Activated T-cell treated with anti-CD3 and anti-CD28 coated beads for 4 hours (primary cell): ENCODE data around the gene ZNF320.
"Not testable (repeated sequence)": the region's sequence is repeated elsewhere in the genome, so short reads cannot be mapped to it uniquely, and the experiment has no call there.

Experiments used
- DNase-seq: peaks from one replicate; pipeline ENCODE4 v3.0.0-alpha.2; 2020

The ZNF320 gene

GRCh38 chr19:52897138-52897935, at the start of gene ZNF320:
Gene ZNF320, minus strand, starts transcription at chr19:52897635. Its CDS starts 7,380 bp downstream, at chr19:52890255.
- DNase-seq = peak; percentile 90

GRCh38 chr19:52946322-52947310, 49.2 kb upstream of the ZNF320 start:
- no peak for DNase-seq

DNA sequence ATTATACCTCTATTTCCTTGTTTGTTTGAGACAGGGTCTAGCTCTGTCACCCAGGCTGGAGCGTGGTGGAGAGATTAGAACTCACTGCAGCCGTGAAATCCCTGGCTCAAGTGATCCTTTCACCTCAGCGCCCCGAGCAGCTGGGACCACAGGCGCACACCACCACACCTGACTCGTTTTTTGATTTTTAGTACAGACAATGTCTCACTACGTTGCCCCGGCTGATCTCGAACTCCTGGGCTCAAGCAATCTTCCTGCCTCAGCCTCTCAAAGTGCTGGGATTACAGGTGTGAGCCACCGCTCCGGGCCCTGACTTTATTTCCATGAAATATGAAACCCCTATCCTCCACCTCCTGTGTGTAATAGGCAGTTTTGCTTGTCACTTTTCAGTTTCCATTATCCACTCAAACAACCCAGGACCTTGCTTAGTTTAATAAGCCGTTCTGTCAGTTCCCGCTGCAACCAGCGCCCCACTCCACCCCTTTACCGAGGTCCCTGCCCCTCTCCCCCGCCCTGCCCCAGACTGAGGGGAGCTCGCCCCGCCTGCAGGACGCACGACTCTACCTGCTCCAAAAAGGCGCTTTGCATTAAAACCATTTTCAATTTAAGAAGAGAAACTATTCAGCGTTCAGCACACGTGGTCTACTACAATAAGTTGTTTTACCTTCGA, 48.4 kb upstream of the ZNF320 start:
- no peak for DNase-seq

DNA sequence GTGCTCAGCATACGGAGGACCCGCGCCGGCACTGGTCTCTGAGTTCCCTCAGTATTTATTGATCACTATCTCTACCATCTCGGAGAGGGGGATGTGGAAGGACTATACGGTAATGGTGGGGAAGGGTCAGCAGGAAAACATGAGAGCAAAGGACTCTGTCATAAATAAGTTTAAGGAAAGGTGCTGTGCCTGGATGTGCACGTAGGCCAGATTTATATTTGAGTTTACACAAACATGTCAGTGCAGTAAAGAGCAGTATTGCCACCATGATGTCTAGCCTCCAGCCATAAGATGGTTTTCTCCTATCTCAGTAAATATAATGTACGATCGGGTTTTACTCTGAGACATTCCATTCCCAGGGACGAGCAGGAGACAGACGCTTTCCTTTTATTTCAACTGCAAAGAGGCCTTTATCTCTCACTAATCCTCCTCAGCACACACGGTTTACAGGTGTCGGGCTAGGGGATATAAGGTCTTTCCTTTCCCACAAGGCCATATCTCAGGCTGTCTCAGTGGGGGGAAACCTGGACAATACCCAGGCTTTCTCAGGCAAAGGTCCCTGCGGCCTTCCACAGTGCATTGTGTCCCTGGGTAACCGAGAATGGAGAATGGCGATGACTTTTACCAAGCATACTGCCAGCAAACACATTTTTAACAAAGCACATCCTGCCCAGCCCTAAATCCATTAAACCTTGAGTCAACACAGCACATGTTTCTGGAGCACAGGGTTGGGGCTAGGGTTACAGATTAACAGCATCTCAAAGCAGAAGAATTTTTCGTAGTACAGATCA, 47.5 kb upstream of the ZNF320 start:
- not testable (repeated sequence) for DNase-seq

DNA sequence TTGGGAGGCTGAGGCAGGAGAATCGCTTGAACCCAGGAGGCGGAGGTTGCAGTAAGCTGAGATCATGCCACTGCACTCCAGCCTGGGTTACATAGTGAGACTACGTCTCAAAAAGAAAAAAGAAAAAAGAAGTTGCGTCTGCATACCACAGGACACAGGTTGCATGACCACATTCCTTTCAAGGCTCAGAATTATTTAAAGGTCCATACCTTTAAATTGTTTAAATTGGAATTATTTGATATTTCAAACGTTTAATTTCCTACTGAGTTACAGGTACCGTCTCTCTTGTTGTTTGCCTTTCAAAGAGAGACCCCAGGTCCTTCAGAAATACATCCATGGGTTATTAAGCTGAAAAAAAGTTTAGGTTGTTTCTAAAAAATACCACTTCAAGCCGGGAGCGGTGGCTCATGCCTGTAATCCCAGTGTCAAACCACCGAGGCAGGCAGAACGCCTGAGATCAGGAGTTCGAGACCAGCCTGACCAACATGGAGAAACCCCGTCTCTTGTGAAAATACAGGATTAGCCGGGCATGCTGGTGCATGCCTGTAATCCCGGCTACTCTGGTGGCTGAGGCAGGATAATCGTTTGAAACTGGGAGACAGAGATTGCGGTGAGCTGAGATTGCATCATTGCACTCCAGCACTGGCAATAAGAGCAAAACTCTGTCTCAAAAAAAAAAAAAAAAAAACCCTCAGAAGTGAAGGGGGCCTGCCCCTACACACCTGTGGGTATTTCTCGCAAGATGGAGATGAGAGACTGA, 46.6 kb upstream of the ZNF320 start:
- no peak for DNase-seq

- DNase-seq = no peak
Observed at GRCh38 chr19:52943134-52943883, 45.9 kb upstream of the ZNF320 start.

- peak; percentile 95 for DNase-seq
Observed at GRCh38 chr19:52942386-52943133, 45.1 kb upstream of the ZNF320 start.

DNA sequence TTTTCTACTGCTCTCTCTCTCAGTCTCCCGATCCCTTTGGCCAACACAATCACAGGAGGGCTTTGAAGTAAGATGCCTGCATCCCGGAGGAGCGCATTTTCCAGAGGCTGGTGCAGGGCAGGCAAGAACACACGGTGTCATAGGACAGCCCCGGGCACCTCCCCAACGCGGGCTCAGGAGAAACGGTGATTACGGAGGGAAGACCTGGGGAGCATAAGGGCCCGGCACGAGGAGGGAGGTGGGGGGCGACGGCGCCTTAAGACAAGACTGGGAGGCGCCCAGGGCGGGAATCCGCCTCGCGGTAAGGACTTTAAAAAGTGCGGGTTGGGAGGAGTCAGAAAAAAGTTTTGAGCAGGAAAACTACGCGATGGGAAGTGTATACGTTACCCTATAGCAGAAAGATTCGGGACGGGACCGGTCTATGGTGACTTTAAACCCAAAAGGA, 44.5 kb upstream of the ZNF320 start:
- no peak for DNase-seq

DNA sequence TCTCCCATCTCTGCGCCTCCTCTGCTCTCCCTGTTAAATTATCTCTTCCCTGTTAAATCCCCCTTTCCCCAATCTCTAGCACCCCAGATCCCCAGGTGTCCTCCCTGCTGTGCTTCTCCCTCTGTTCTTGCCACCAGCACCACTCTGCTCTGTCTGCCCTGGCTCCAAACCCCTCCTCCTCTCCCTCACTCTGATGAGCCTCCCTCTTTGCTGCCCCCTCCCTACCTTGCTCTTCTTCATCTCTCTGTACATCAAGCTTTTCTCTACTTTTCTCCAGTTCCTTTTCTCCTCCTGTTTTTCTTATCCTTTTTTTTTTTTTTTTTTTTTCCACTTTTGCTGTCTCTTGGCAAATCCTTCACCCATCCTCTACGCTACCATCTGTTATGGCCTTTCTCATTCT, 44.1 kb upstream of the ZNF320 start:
- not testable (repeated sequence) for DNase-seq

DNA sequence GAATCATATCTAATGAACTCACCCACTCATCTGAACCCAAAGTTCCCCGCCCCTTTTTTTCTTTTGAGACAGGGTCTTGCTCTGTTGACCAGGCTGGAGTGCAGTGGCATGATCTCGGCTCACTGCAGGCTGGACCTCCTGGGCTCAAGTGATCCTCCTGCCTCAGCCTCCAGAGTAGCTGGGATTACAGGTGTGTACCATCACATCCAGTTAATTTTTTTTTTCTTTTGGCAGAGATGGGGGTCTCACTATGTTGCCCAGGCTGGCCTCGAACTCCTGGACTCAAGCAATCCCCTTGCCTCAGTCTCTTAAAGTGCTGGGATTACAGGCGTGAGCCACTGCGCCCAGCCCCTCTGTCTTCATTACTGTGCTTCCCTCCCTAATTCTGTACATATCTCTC, 43.5 kb upstream of the ZNF320 start:
- not testable (repeated sequence) for DNase-seq

GRCh38 chr19:52938761-52939160, 41.3 kb upstream of the ZNF320 start:
- no peak for DNase-seq

- DNase-seq = no peak
Observed at GRCh38 chr19:52936954-52937325, 39.5 kb upstream of the ZNF320 start.

- DNase-seq = no peak
Observed at GRCh38 chr19:52936151-52936953, 38.9 kb upstream of the ZNF320 start.

- no peak for DNase-seq
Observed at GRCh38 chr19:52935434-52935833, 38.0 kb upstream of the ZNF320 start.

DNA sequence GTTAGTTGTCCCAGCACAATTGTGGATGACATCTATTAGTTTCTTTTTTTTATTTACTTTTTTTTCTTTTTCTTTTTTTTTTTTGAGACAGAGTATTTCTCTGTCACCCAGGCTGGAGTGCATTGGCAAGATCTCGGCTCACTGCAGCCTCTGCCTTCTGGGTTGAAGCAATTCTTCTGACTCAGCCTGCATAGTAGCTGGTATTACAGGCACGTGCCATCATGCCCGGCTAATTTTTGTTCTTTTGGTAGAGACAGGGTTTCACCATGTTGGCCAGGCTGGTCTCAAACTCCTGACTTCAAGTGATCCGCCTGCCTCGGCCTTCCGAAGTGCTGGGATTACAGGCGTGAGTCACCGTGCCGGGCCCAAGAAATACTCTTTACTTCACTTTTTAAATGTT, 27.2 kb upstream of the ZNF320 start:
- not testable (repeated sequence) for DNase-seq

GRCh38 chr19:52923778-52924593, 26.6 kb upstream of the ZNF320 start:
- no peak for DNase-seq

GRCh38 chr19:52922841-52923777, 25.7 kb upstream of the ZNF320 start, which contains the start of gene ZNF888:
Gene ZNF888, minus strand, starts transcription at chr19:52923428. Its CDS starts 5,555 bp downstream, at chr19:52917873.
- peak; percentile 79 for DNase-seq
